GM19324 (cell line): ENCODE data around the gene WDR55.
A peak's percentile ranks its signal among the peaks of the same experiment; 100 is the strongest.
"Not testable (repeated sequence)": the region's sequence is repeated elsewhere in the genome, so short reads cannot be mapped to it uniquely, and the experiment has no call there.

Source experiments
- ATAC-seq: cut with Tn5 transposase; IDR thresholded peaks from one replicate; pipeline ENCODE4 v1.9.1; 2021; ENCODE audit warnings: mild to moderate bottlenecking, moderate library complexity; ENCODE audit not compliant: unreplicated experiment, low FRiP score

WDR55 gene

DNA sequence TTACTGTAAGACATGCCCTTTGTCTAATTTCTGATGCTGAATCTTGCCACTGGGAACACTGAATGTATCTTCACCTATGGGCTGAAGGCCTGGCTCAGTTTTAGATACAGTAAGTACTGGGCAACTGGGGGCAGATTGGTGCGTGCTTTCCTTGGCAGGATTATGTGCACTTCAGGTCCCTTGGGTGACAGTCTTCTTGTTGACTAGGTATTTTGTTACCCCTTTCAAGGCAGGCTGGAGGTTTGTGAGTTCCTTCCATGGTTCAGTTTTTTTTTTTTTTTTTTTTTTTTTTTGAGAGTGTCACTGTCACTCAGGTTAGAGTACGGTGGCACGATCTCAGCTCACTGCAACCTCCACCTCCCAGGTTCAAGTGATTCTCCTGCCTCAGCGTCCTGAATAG is 43.1 kb downstream of the WDR55 start:
- no peak for ATAC-seq

DNA sequence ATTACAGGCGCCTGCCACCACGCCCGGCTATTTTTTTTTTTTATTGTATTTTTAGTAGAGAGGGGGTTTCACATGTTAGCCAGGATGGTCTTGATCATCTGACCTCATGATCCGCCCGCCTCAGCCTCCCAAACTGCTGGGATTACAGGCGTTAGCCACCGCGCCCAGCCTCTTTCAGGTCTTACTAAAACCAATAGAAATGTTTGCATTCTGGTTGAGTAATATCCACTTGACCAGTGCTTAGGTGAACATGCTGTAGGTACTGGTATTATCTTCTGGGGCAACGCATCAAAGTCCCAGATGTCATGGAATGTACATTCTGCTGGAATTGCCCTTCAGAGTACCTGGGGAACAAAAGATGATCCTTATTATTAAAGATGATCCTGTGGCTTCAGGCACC is 44.1 kb downstream of the WDR55 start:
- ATAC-seq = not testable (repeated sequence)

DNA sequence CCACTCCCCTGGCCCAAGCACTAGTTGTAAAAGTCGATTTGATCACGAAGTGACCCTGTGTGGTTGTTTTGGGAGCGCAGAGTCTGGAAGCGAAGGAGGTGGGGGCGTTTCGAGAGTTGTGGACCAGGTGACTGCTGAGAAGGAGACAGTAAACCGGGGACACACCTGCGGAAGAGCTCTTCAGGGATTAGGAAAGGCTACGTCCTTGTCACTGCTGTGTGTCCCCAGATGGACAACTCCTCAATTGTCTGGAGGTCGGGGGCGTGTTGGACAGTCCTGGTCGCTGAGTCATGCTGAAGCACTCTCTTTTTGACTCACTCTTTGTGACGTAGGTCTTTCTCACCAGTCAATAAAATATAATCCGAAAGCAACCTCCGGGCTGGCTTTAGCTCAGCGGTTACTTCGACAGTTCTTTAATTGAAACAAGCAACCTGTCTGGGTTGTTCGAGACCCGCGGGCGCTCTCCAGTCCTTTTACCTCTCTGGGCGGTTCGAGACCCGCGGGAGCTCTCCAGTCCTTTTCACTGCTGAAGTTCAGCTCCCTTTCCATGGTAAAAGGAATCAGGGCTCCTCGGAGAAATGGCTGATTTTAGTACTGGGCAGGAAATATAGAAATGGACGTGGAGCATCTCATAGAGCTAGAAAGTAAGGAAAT is 46.3 kb downstream of the WDR55 start:
- ATAC-seq = peak; percentile 91

DNA sequence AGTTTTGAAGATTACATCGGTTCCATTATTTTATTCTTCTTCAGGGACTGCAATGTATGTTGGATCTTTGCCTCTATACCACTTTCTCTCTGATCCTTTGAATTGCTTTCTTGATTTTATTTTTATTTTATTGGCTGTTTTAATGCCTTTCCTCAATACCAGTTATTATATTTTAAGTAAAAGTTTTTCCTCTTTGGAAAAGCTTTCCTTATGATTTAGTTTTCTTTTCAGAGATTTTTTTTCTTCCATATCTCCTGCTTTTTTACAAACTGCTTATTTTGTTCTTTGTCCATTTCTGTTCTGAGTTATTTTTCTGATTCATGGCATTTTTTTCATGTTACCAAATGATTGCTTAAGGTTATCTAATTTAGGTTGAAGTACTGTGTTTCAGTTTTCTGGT is 47.1 kb downstream of the WDR55 start:
- no peak for ATAC-seq

DNA sequence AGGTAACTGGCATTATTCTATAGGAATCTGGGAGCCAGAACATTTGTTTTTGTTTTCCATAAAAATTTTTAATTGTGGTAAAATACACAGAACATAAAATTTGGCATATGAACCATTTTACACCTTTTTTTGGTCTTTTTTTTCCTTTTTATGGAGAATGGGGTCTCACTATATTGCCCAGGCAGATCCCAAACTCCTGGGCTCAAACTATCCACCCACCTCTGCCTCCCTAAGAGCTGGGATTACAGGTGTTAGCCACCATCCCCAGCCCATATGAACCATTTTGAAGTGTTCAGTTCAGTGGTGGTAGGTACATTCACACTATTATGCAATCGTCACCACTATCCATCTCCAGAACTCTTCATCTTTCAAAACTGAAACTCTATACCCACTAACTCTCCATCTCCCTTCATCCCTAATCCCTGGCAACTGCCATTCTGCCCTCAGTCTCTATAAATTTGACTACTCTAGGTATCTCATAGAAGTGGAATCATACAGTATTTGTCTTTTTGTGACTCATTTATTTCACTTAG is 48.9 kb downstream of the WDR55 start:
- no peak for ATAC-seq

DNA sequence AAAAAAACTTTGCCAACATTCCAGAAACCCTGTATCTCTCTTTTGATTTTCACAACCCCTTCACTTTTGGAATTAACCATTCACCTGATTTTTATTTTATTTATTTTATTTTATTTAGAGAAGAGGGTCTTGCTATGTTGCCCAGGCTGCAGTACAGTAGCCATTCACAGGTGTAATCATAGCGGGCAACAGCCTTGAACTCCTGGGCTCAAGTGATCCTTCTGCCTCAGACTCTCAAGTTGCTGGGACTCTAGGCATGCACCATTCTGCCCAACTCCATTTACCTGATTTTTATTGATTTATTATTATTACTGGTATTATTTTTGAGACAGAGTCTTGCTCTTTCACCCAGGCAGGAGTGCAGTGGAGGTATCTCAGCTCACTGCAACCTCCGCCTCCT is 51.5 kb downstream of the WDR55 start:
- ATAC-seq = not testable (repeated sequence)

DNA sequence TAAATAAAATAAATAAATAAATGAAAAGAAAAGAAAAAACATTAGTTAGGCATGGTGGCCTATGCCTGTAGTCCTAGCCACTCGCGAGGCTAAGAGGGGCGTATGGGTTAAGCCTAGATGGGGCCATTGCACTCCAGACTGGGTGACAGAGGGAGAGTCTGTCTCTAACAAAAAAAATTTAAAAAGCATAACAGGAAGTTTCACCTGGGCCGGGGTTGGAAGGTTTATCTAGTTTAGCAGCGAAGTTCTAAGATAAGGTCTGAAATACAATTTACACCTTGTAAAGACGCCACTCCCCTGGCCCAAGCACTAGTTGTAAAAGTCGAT is 53.5 kb downstream of the WDR55 start:
- ATAC-seq = no peak

DNA sequence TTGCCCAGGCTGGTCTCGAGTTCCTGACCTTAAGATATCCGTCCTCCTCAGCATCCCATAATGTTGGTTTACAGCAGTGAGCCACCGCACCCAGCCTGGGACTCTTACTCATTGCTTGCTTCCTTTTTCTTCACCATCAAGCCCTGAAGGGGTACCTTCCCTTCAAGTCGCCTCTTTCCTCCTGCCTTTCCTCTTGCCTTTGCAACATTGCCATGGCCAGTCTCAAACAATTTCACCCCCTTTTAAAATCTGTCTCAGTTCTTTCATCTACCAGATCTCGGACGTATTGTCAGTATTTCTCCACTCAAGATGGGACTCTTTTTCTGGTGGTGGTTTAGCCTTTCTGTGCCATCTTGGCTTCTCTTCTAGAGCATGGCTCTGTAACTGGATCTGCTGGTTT is 56.0 kb downstream of the WDR55 start:
- ATAC-seq = not testable (repeated sequence)

DNA sequence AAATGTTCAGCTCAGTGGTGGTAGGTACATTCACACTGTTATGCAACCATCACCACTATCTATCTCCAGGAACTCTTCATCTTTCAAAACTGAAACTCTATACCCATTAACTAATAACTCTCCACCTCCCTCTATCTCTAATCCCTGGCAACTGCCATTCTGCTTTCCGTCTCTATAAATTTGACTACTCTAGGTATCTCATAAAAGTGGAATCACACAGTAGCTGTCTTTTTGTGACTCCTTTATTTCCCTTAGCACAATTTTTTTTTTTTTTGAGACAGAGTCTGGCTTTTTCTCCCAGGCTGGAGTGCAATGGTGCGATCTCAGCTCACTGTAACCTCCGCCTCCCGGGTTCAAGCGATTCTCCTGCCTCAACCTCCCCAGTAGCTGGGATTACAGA is 56.7 kb downstream of the WDR55 start:
- ATAC-seq = not testable (repeated sequence)
